Measurements from ENCODE around the gene CFAP61. TPM values are rescaled to one million over a fixed set of nuclear protein-coding genes. Genes with fewer than 3 reads are reported as not detected.

CFAP61 gene
- total RNA-seq, 4 donors from 2014 or later, result not detected

DNA sequence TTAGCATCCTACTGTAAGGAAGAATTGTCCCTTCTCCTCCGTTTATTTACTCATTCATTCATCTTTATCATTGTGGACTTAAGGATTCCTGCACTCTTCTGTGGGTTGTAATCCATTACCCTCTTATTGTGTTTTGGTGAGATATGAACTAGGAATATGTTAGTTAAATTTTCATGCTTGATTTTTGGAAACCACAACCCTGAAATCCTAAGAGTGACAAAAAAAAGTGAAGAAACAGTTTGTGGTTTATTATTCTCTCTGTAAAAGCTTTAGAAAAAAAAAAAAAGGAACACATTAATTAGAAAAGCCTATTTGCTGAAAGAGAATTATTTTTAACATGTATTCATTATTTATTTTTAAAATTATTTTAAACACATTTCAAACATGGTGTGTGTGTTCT lies 278.8 kb downstream of the CFAP61 start:
- Histone ChIP-seq H3K4me3 (no peak overlapping the region), H3K27me3 (peaks cover 0 to 18% (median 0%) of the 10 kb centered on the region in 4 donors), H3K9me3 (no peaks in the 10 kb centered on the region), H3K36me3 (no peaks in the 10 kb centered on the region), H3K4me1 (no peaks in the 10 kb centered on the region), H3K27ac (replicated peaks in 1 of 4) (no peak overlapping the region)
- intact Hi-C loops (cut with DNase I), result no loop called here
- DNase-seq (ENCODE audit: extremely low spot score), result no peak
- WGBS, result 58% methylated on average over 1 of the region's 1 CpG
- TF ChIP-seq POLR2A (IDR thresholded peaks at IDR 0.05; ENCODE audit: low read depth) (no peak), CTCF (IDR thresholded peaks at IDR 0.05) (no peak), EP300 (IDR thresholded peaks at IDR 0.05) (no peak), POLR2AphosphoS5 (IDR thresholded peaks at IDR 0.05) (no peak)

DNA sequence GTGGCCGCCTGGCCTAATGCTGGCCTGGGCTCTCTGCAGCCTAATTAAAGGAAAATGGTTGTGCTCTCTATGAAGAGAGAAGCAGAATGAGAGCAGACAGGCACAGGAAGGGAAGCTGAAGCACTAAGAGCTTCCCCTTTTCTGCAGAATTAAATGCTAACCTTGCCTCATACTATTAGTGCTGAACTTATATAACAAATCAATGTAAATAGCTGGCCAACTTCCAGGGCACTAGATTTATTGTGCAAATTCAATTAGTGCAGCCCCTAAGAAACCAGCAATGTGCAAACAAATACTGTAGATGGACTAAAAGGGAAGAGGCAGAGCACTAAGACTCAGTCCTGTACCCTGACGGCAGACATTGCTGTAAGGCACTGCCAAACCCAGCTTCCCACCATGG lies 279.5 kb downstream of the CFAP61 start:
- no peaks in the 10 kb centered on the region for H3K9me3 ChIP-seq
- WGBS, result 80% methylated on average over 2 of the region's 2 CpGs
- H3K27me3 ChIP-seq, result peaks cover 0 to 18% (median 0%) of the 10 kb centered on the region in 4 donors
- intact Hi-C loops (cut with DNase I), result no loop called here
- no peak overlapping the region for H3K27ac ChIP-seq (replicated peaks in 1 of 4)
- H3K36me3 ChIP-seq, result no peaks in the 10 kb centered on the region
- H3K4me1 ChIP-seq, result no peaks in the 10 kb centered on the region
- no peak for TF ChIP-seq POLR2AphosphoS5 (IDR thresholded peaks at IDR 0.05)
- TF ChIP-seq POLR2A (IDR thresholded peaks at IDR 0.05; ENCODE audit: low read depth), result no peak
- no peak for TF ChIP-seq CTCF (IDR thresholded peaks at IDR 0.05)
- TF ChIP-seq EP300 (IDR thresholded peaks at IDR 0.05), result no peak
- DNase-seq (ENCODE audit: extremely low spot score), result no peak
- H3K4me3 ChIP-seq, result no peak overlapping the region

DNA sequence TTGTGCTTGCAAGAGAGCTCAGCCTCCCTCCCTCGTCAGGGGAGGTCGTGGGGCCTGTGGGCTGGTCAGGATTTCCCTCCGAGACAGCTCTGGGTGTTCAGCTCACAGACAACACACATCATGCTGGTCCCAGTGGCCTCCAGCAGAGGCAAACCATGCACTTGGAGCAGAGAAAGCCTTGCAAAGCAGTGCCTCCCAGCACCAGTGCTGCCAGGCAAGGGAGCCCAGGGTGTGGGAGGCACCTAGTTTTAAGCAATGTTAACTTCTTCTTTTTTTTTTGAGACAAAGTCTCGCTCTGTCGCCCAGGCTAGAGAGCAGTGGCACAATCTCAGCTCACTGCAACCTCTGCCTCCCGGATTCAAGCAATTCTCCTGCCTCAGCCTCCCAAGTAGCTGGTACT lies 281.5 kb downstream of the CFAP61 start:
- no peak overlapping the region for H3K27ac ChIP-seq (replicated peaks in 1 of 4)
- no peak for DNase-seq (ENCODE audit: extremely low spot score)
- no peaks in the 10 kb centered on the region for H3K36me3 ChIP-seq
- intact Hi-C loops (cut with DNase I), result no loop called here
- no peak overlapping the region for H3K4me3 ChIP-seq
- H3K4me1 ChIP-seq, result no peaks in the 10 kb centered on the region
- H3K9me3 ChIP-seq, result no peaks in the 10 kb centered on the region
- H3K27me3 ChIP-seq, result peaks cover 0 to 15% (median 0%) of the 10 kb centered on the region in 4 donors
- no peak for TF ChIP-seq EP300 (IDR thresholded peaks at IDR 0.05)
- TF ChIP-seq POLR2A (IDR thresholded peaks at IDR 0.05; ENCODE audit: low read depth), result no peak
- TF ChIP-seq POLR2AphosphoS5 (IDR thresholded peaks at IDR 0.05), result no peak
- TF ChIP-seq CTCF (IDR thresholded peaks at IDR 0.05), result no peak
- 65% methylated on average over 6 of the region's 6 CpGs for WGBS

DNA sequence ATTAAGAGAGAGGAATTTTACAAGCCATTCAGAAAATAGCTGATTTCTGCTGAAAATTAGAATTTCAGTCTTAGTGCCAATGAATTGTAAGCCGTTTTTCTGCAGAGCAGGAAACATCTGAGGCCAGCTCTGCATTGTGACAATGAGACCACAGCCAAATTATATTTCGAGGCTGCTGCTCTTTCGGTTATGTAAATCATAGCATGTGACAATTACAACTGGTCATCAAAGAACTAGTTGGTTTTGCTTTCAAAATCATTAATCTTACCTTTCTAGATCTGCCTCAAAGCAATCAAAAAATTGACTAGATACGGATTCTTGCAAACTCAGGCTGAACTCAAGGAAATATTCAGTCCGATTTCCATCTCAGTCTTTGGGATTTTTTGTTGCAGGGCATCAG lies 282.2 kb downstream of the CFAP61 start:
- H3K36me3 ChIP-seq, result no peaks in the 10 kb centered on the region
- DNase-seq (ENCODE audit: extremely low spot score), result no peak
- peaks cover 0 to 9% (median 0%) of the 10 kb centered on the region in 4 donors for H3K27me3 ChIP-seq
- no peaks in the 10 kb centered on the region for H3K9me3 ChIP-seq
- no peak overlapping the region for H3K27ac ChIP-seq (replicated peaks in 1 of 4)
- no peak overlapping the region for H3K4me3 ChIP-seq
- H3K4me1 ChIP-seq, result no peaks in the 10 kb centered on the region
- TF ChIP-seq POLR2A (IDR thresholded peaks at IDR 0.05; ENCODE audit: low read depth) (no peak), EP300 (IDR thresholded peaks at IDR 0.05) (no peak), POLR2AphosphoS5 (IDR thresholded peaks at IDR 0.05) (no peak), CTCF (IDR thresholded peaks at IDR 0.05) (no peak)
- WGBS, result 57% methylated on average over 5 of the region's 5 CpGs
- intact Hi-C loops (cut with DNase I), result no loop called here

DNA sequence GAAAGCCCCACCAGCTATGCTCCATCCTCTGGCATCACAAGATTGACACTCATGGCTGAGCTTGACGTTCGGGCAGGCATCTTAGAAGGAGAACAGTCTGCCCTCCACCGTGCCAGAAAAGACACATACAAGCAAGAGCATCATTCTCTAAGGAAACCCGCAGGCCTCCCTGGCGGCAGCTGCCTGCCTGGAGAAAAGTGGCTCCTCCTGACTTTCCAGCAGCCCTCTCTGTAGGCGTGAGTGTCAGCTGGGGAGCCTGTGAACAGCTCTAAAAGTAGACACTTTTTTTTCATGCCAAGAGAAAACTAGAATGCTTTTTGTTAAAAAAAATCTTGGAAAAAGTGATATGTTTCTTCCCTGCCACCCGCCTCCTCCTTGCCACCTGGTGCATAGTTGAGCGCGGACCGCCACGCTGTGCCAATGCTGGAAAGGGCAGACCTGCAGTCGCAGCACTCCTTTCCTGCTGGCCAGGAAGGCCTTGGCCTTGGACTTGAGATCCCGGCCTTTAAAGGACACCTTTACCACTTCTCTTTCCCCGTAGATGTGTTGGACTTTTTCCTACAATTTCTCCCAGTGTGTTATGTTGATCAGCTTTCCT lies 285.9 kb downstream of the CFAP61 start:
- H3K4me3 ChIP-seq, result no peak overlapping the region
- 92% methylated on average over 14 of the region's 14 CpGs for WGBS
- intact Hi-C loops (cut with DNase I), result no loop called here
- H3K27ac ChIP-seq (replicated peaks in 1 of 4), result no peak overlapping the region
- H3K27me3 ChIP-seq, result peaks cover 0 to 17% (median 0%) of the 10 kb centered on the region in 4 donors
- no peaks in the 10 kb centered on the region for H3K9me3 ChIP-seq
- no peak for TF ChIP-seq POLR2A (IDR thresholded peaks at IDR 0.05; ENCODE audit: low read depth)
- no peak for TF ChIP-seq EP300 (IDR thresholded peaks at IDR 0.05)
- no peak for TF ChIP-seq CTCF (IDR thresholded peaks at IDR 0.05)
- no peak for TF ChIP-seq POLR2AphosphoS5 (IDR thresholded peaks at IDR 0.05)
- DNase-seq (ENCODE audit: extremely low spot score), result no peak
- no peaks in the 10 kb centered on the region for H3K36me3 ChIP-seq
- no peaks in the 10 kb centered on the region for H3K4me1 ChIP-seq
